COLO668 (cell line): Measurements from ENCODE around the gene ASRGL1.

Experiments
- DNase-seq: peaks from one replicate; lab custom pipeline; 2025; ENCODE audit not compliant: unreplicated experiment; lab: John Stamatoyannopoulos, UW

ASRGL1 gene

DNA sequence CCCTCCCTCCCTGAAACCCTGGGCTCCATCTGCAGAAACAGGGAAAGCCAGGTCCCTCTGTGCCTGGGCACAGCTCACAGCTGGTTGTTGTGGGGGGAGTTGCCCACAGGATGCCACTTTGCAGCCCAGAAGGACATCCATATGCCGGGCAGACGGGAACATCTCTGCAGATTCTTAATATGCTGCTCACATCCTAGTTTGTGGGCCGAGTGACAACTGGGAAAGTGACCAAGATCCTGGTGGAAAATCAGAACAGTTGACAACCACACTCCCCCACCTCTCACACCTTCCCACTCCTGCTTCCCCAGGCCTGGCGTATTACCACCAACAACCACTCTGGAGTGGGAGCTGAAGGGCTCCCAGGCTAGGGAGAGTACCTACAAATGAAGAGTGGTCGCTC lies 74.3 kb downstream of the ASRGL1 start:
- no peak for DNase-seq

DNA sequence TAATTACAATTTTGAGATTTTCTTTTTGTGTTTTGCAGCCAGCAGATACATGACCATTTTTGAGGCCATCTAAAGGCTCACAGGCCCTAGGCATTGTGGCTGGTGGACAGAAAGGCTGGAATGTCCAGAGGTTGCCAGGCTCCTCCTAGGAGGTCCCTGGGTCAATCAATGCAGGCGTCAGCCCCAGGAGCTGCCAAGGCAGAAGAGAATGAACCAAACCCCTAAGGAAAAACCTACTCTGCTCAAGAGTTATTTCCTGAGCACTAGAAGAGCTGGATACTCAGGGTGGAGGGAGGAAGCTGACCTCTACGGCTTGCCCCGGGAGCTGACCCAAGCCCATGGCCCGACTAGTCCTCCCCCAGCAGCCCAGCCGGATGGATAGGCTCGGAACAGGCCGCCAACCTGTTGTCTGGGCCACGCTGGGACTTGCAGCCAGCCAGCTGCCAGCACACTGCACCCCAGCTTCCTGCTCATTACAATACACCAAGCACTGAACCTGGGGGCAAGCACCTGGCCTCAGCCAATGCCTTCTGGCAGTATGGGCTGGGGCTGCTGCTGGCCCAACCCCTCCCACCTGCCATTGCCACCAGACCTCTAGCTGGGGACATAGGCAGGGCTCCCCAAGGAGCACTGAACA lies 75.9 kb downstream of the ASRGL1 start:
- peak; percentile 28 for DNase-seq

DNA sequence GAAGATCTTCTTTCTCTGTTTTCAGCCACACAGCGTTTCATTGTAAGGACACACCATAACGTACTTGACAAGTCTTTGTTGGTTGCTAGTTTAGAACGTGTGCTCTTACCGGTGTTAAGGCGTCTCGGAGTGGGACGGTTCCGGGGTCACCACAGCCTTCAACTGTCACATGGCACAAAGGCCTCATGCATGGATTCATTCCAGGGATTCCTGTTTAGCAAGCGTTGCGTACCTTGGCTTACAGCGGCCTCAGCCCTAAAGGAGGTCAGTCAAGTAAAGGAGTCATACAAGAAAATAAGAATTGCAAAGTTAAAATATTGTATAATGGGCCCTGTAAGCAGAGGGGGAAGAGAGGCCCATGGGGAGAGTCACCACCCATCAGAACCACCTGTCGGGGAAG lies 79.3 kb downstream of the ASRGL1 start:
- DNase-seq, result no peak

DNA sequence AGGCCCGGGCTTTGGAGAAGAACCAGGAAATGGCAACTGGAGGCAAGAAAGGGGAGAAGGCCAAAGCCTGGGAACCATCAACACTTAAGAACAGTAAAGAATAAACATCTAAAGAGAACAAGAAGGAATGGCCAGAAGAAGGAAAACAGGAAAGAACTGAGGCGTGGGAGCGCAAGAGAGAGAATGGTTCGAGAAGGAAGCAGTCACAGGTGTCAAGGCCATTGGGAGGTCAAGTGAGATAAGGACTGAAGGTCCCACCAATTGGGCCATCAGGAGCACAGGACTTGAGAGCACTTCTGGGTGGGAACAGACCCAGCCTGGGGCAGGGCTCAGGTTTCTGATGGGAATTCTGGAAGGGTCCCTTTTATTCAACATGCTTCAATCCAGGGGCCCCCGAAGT lies 80.9 kb downstream of the ASRGL1 start:
- no peak for DNase-seq

DNA sequence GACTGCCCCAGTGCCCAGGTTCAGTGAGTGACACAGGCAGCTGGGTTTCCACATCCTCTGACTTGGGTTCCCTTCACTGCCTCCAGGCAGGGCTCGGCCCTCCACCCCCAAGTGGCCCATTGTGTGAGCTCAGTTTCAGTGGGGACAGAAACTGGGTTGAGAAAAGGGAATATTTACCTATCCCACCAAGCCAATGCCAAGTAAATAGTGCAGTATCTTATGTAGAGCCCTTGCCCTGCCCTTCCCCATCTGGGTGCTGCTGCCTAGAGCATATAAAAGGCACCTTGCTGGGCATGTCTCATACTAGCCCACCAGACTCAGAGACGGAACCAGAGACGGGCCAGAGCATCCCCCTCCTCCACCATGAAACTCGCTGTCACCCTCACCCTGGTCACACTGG lies 81.5 kb downstream of the ASRGL1 start, which contains the start of gene SCGB1A1:
Gene SCGB1A1, plus strand, starts transcription at position 301 of the 400 bp plus-strand sequence. Its CDS starts 63 bp downstream, at position 364.
- no peak for DNase-seq

DNA sequence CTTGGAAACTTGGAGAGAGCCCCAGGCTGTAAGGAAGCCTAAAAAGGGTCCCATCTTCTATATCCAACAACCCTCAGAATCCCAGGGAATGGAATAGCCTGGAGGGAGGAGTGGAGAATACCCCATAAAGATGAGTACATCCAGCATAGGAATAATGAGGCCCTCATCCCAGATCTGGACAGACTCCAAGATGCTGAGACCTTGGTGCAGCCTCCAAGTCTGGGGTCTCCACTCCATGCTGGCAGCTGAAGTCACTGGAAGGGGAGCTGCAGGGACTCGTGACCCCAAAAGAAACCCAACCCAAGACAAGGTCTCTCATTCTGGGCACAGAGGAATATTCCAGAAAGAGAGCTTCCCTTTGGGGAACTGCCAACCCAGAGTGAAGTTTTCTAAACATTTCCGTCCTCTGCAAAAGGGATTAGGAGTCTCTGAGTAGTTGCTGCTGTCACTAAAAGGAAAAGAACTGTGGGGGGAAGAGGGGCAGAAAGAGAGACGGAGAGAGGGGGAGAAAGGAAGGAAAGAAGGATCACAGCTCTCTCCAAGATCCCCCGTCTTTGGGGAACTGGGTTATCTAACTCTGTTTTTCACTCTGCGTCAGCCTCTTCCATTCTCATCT lies 82.2 kb downstream of the ASRGL1 start:
- no peak for DNase-seq

DNA sequence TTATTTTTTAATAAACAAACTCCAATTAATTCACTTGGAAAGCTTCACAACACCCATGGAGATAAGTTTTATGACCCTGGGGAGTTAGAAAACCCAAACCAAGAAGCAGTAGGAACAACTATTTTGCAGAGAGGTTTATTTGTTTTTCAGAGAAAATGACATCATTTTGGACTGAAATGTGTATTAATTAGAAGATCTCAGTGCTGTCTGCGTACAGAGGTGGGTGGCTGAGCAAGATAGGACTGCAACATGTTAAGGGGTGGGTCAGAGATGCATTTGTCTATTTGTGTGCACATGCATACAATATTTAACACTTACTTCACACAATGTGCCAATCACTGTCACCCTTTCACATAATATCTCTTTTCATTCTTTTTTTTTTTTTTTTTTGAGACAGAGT lies 82.7 kb downstream of the ASRGL1 start:
- DNase-seq, result no peak

DNA sequence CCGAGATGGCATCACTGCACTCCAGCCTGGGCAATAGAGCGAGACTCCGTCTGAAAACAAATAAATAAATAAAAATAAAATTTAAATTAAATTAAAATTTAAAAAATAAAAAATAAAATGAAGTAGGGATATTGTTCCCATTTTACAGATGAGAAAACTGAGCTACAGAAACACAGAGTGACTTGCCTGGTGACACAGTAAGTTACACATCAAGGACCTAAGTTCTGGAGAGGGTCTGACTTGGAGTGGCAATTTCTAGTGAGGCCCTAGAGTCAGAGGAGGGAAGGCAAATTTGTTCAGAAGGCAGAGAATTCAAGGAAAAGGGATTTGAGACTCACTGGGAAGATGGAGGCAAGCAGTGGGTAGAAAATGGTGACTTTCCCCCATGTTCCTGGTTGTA lies 83.6 kb downstream of the ASRGL1 start:
- DNase-seq, result no peak

DNA sequence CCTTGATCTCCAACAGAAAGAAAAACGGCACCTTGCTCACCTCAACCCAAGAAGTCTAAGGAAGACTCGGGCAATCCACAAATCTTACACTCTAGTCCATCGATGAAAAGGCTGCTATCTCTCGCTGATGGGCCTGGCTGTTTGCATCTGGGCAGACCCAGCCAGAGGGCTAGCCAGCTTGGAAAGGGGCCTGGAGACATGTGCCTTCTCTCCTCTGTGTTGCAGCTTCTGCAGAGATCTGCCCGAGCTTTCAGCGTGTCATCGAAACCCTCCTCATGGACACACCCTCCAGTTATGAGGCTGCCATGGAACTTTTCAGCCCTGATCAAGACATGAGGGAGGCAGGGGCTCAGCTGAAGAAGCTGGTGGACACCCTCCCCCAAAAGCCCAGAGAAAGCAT lies 84.7 kb downstream of the ASRGL1 start:
- DNase-seq, result no peak

DNA sequence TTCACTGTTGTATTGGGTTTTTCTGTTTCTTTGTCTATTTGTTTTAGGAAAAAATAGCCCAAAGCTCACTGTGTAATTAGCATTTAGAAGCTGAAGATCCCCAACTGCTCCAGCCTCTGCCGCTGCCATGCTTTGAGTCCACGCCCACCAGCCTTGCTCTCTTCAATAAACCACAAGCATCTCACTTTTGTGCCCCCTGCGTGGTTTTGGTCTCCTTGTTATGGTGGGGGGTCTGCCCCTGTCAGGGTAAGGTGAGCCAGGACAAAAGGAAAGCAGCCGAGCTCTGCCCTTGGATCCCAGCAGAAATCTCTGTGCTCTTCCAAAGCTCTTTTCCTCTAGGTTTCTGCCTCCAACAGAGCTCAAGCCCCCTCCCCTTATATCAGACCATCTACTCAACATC lies 85.8 kb downstream of the ASRGL1 start:
- DNase-seq, result no peak

DNA sequence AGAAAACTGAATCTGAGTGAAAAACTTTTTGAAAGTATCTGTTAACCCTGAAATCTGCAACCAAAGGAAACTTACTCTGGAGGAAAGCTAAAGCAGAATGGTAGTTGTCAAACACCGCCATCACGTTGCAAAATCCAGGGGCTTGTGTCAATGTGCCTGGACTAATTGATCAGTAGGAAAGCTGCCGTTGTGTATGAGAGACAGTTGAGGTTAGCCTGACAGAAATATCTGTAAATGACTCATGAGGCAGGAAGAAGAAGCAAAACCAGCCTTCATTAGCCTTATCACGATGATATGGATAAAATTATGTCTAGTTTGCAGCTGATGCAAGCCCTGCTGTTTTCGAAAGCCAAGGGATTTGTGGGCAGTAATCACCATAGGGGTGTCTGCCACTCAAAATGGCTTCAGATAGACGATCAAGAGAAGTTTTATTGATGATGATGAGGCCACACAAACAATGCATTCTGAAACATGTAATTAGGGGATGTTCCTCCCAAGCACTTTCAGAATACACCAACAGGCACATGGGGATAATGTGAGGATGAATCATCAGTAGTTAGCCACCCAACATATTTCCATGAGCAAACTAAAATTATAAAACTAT lies 90.5 kb downstream of the ASRGL1 start:
- DNase-seq, result no peak

DNA sequence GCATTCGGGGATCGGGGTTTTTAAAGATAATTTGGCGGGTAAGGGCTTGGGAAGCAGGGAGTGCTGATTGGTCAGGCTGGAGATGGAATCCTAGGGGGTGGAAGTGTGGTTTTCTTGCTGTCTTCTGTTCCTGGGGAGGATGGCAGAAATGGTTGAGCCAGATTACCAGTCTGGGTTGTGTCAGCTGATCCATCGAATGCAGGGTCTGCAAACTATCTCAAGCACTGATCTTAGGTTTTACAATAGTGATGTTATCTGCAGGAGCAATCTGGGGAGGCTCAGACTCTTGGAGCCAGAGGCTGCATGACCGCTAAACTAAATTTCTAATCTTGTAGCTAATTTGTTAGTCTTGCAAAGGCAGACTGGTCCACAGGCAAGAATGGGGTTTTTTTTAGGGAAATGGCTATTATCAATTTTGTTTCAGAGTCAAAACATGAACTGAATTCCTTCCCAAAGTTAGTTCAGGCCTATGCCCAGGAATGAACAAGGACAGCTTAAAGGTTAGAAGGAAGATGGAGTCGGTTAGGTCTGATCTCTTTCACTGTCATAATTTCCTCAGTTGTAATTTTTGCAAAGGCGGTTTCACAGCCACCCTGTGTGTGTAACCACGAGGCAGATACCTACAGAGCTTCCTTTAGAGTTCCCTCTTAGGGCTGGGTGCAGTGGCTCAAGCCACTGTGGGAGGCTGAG lies 91.8 kb downstream of the ASRGL1 start:
- no peak for DNase-seq

DNA sequence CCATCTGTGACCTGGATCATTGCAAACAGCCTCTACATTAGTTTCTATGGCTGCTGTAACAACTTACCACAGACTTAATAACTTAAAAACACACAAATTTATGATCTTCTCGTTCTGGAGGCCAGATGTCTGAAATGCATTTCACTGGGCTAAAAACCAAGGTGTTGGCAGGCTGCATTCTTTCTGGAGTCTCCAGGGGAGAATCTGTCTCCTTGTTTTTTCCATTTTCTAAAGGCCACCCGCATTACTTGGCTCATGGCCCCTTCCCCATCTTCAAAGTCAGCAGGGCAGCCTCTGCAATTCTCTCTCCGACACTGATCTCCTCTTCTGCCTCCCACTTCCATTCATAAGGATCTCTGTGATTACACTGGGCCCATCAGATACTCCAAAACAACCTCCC lies 93.2 kb downstream of the ASRGL1 start:
- DNase-seq, result no peak

DNA sequence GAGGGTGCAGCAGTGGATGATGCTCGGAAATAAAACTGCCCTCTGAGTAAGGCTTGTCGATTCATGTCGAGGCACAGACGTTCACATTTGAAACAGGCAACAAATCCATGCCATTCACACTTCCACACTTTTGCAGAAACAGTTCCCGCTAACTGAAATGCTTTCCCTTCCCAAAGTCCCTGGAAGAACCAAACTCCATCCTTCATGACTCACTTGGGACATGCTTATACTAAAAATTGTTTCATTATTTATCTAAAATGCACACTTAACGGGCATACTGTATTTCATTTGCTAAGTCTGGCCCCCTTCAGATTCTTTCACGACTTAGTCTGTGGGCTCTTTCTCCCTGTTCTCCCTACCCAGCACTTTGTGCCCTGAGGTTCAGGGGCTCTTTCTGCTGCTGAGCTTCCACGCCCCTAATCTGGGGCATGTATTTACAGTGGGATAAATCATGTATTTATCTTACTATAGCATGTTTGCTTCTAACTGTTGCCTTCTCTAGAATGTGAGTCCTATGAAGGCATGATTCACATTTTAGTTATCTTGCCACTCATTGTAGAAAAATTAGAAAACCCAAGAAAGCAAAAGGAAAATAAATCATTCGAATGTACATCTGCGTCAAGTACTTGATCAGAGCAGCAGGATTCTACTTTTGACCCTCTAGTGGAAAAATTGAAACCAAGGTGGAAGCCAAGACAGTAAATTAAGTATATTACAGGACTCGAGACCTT lies 94.1 kb downstream of the ASRGL1 start:
- DNase-seq, result no peak

DNA sequence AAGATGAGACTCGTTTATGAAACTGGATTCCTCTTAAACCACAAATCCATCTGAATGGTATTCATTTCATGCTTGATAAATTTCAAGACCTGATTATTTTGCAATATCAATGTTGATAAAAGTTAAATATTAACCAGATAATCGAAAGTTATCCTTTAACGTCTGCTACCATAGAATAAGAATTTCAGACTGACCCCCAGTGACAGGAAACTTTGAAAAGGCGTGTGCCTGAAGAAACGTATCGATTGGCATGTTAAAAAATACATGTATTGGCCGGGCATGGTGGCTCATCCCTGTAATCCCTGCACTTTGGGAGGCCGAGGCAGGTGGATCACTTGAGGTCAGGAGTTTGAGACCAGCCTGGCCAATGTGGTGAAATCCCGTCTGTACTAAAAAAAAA lies 95.4 kb downstream of the ASRGL1 start:
- no peak for DNase-seq

DNA sequence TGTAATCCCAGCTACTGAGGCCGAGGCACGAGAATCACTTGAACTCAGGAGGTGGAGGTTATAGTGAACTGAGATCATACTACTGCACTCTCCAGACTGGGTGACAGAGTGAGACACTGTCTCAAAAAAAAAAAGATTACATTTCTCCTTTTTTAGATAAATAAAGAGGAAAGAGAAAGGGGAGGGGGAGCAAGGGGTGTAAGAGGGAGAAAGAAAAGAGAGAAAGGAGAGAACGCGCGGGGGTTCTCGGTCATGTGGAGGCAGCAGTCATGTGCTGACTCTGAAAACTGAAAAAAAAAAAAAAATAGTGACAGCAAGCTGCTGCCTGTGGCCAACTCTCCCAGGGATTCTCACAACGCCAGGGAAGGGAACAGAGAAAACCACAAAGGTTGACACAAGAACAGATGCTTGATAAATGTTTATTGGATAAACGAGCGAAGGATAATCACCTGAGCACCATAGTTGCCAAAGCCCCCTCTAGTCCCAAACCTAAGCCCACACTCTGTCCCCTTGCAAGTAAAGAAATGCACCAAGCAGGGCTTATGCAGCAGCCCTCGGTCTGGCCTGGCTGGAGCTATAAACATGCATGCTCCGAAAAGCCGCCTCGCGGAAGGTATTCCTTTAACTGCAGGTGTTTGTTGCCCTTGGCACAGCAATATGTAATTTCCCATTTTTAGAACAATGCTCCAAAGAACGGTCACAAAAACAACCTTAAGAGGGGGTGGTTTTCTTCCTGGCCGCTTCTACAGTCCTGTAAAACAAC lies 96.1 kb downstream of the ASRGL1 start:
- DNase-seq, result no peak

DNA sequence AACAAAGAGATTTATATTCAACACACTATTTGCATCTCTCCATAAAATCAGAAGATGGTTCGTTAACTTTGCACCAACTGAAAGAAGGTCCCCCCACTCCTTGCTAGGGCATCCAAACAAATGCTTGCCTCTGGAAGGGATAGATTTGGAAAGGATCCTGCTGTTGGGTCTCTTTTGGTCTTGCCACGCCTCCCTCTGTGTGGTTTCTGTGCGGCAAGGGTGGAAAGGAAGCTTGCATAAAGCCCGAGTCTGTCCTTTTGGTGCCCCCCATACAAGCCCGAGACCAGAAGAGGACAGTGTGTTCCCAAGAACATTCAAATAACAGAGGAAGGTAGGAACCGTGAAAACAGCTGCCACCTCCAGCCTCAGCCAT lies 96.6 kb downstream of the ASRGL1 start:
- DNase-seq, result no peak

DNA sequence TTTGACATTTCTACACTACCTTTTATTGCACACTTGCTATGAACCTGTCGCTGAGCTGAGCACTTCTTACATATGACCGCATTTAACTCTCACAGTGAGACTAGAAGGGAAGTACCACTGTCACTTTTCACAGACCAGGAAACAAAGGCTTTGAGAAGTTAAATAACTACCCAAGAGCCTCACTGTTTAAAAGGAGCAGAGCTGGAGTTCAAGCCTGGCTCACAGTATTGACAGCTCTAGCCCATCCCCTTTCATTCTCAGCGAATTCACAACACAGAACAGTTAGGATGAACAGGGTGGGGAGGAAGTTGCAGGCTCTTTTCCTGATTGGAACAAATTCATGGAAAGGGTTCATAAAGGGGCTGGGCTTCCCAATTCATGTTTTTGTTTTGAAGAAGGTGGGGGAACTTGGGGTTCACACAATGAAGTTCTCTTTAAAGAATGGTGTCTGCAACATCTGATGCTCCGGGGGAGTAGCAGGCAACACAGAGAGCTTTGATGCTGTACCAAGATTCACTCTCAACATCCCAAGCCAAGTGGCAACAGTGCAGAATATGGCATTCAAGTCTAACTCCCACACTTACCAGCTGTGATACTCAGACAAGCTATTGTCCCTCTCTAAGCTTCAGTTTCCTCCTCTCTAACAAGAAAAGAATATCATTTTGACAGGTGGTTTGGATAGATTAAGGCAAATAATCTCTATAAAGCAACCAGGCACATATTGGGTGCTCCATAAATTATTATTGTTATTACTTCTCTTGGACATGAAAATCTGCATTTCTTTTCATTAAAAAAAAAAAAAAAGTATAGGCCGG lies 98.8 kb downstream of the ASRGL1 start:
- no peak for DNase-seq

DNA sequence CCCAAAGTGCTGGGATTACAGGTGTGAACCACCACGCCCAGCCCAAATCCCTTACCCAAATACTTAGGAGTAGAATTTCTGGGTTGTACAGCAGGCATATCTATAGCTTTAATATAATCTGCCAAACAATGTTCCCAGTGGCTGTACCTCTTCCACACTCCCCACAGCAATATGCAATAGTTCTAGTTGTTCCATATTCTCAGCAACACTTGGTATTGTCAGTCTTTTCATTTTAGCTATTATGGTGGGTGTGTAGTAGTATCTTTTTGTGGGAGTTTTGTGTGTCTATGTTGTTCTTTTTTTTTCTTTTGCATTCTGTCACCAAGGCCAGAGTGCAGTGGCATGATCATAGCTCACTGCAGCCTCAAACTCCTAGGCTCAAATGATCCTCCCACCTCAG lies 100.4 kb downstream of the ASRGL1 start:
- no peak for DNase-seq

DNA sequence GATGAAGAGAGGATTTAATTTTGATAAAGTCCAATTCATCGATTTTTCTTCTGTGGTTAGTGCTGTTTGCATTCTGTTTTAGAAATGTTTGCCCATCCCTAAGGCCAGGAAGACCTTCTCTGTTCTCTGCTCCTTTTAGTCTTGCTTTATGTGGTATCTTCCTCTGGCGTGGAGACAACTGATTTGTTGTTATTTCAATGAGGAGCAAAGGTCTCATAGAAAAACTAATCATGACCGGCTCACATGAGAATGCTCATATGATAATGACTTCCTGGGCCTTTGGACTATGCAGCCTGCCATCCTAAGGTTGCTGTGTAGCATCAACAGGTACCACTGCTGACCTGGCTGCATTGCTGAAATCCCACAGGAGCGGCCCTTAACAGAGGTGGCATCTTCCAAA lies 101.4 kb downstream of the ASRGL1 start:
- DNase-seq, result no peak
